ENCODE results near the gene HYAL3. TPM values are rescaled to one million over a fixed set of nuclear protein-coding genes. Genes with fewer than 3 reads are reported as not detected.
"Not testable (repeated sequence)": the region's sequence is repeated elsewhere in the genome, so short reads cannot be mapped to it uniquely, and the experiment has no call there.

HYAL3 gene
- total RNA-seq, 6 donors from 2014 or later: 0.33 to 5.7 (median 3.1) TPM

GRCh38 chr3:50245831-50246516, 53.2 kb downstream of the HYAL3 start:
- peak; percentile 97 to 98 (median 98) for TF ChIP-seq CTCF (IDR thresholded peaks at IDR 0.05)
- no peak for TF ChIP-seq EP300 (IDR thresholded peaks at IDR 0.05)
- no peak for TF ChIP-seq POLR2A (IDR thresholded peaks at IDR 0.05)
- peak; percentile 47 to 59 for TF ChIP-seq POLR2AphosphoS5 (IDR thresholded peaks at IDR 0.05)

GRCh38 chr3:50245251-50245745, 53.9 kb downstream of the HYAL3 start:
- Histone ChIP-seq H3K4me1 (peaks cover 98 to 100% (median 99%) of the 10 kb centered on the region in 4 donors), H3K4me3 (peak overlapping the region in 3 of 4 donors; percentile 22 to 49 (median 46)), H3K36me3 (peaks cover 0 to 24% (median 3%) of the 10 kb centered on the region in 4 donors), H3K27ac (peak overlapping the region; percentile 94 to 98 (median 95)), H3K9me3 (no peaks in the 10 kb centered on the region), H3K27me3 (no peaks in the 10 kb centered on the region)
- no peak for TF ChIP-seq CTCF (IDR thresholded peaks at IDR 0.05)
- TF ChIP-seq POLR2A (IDR thresholded peaks at IDR 0.05): no peak
- TF ChIP-seq EP300 (IDR thresholded peaks at IDR 0.05): no peak
- no peak for TF ChIP-seq POLR2AphosphoS5 (IDR thresholded peaks at IDR 0.05)
- ATAC-seq (ENCODE audit: low FRiP score in 2 of 2): no peak
- WGBS, 2 donors: 66 to 79% methylated on average over 16 of the region's 16 CpGs
- DNase-seq: peak in 1 of 2 donors; percentile 51

More at GRCh38 chr3:50245831-50246516, 53.2 kb downstream of the HYAL3 start:
- Histone ChIP-seq H3K36me3 (peaks cover 0 to 23% (median 2%) of the 10 kb centered on the region in 4 donors), H3K27me3 (no peaks in the 10 kb centered on the region), H3K27ac (peak overlapping the region; percentile 94 to 98 (median 95)), H3K4me1 (peaks cover 98 to 100% (median 100%) of the 10 kb centered on the region in 4 donors), H3K4me3 (peak overlapping the region; percentile 14 to 49 (median 34)), H3K9me3 (no peaks in the 10 kb centered on the region)
- DNase-seq: peak; percentile 93 to 99
- peak; percentile 88 to 90 for ATAC-seq (ENCODE audit: low FRiP score in 2 of 2)
- WGBS, 2 donors: 0 to 4% methylated on average over 1 to 20 of the region's 25 CpGs

- H3K27ac ChIP-seq: peak overlapping the region; percentile 94 to 98 (median 95)
- not testable (repeated sequence) for H3K9me3 ChIP-seq; ATAC-seq (ENCODE audit: low FRiP score in 2 of 2); H3K27me3 ChIP-seq; DNase-seq
- WGBS, 2 donors: 63 to 72% methylated on average over 6 of the region's 6 CpGs
- H3K36me3 ChIP-seq: peaks cover 0 to 25% (median 5%) of the 10 kb centered on the region in 4 donors
- peaks cover 98 to 100% (median 99%) of the 10 kb centered on the region in 4 donors for H3K4me1 ChIP-seq
- H3K4me3 ChIP-seq: peak overlapping the region in 1 of 4 donors; percentile 10
Measured at GRCh38 chr3:50244813-50245212, 54.4 kb downstream of the HYAL3 start.

GRCh38 chr3:50243543-50243895, 55.7 kb downstream of the HYAL3 start:
- peaks cover 0 to 31% (median 9%) of the 10 kb centered on the region in 4 donors for H3K36me3 ChIP-seq
- peak overlapping the region in 2 of 4 donors; percentile 10 to 20 for H3K4me3 ChIP-seq
- peak overlapping the region; percentile 94 to 98 (median 95) for H3K27ac ChIP-seq
- ATAC-seq (ENCODE audit: low FRiP score in 2 of 2) (no peak), DNase-seq (no peak)
- peaks cover 98 to 100% (median 99%) of the 10 kb centered on the region in 4 donors for H3K4me1 ChIP-seq
- 74 to 89% methylated on average over 4 of the region's 4 CpGs for WGBS, 2 donors
- no peaks in the 10 kb centered on the region for H3K27me3 ChIP-seq
- TF ChIP-seq CTCF (IDR thresholded peaks at IDR 0.05) (no peak), POLR2A (IDR thresholded peaks at IDR 0.05) (peak in 1 of 4 donors; percentile 33), POLR2AphosphoS5 (IDR thresholded peaks at IDR 0.05) (no peak)
- no peaks in the 10 kb centered on the region for H3K9me3 ChIP-seq

- Histone ChIP-seq H3K36me3 (peaks cover 0 to 31% (median 9%) of the 10 kb centered on the region in 4 donors), H3K27me3 (no peaks in the 10 kb centered on the region), H3K4me1 (peaks cover 98 to 100% (median 98%) of the 10 kb centered on the region in 4 donors), H3K4me3 (peak overlapping the region in 2 of 4 donors; percentile 10 to 20), H3K9me3 (no peaks in the 10 kb centered on the region), H3K27ac (peak overlapping the region; percentile 94 to 98 (median 95))
- DNase-seq: peak in 1 of 2 donors; percentile 89
- 18 to 25% methylated on average over 10 to 14 of the region's 14 CpGs for WGBS, 2 donors
- peak in 2 of 4 donors; percentile 60 to 68 for TF ChIP-seq EP300 (IDR thresholded peaks at IDR 0.05)
- peak; percentile 67 to 69 for TF ChIP-seq POLR2AphosphoS5 (IDR thresholded peaks at IDR 0.05)
- TF ChIP-seq POLR2A (IDR thresholded peaks at IDR 0.05): peak in 1 of 4 donors; percentile 26
- TF ChIP-seq CTCF (IDR thresholded peaks at IDR 0.05): peak in 3 of 6 experiments; percentile 27 to 61 (median 44)
- ATAC-seq (ENCODE audit: low FRiP score in 2 of 2): peak; percentile 60 to 71
Measured at GRCh38 chr3:50242851-50243542, 56.2 kb downstream of the HYAL3 start.

All from upper lobe of left lung (tissue), 6 donors.